ENCODE measurements around the gene ABHD14A. TPM values are rescaled to one million over a fixed set of nuclear protein-coding genes. Genes with fewer than 3 reads are reported as not detected.

The ABHD14A gene
- total RNA-seq, 4 donors from 2014 or later = 4.3 to 14.2 (median 9.4) TPM

GRCh38 chr3:51937611-51938450 is 37.0 kb upstream of the ABHD14A start:
- Histone ChIP-seq H3K36me3 (peaks cover 30 to 65% (median 48%) of the 10 kb centered on the region in 3 donors), H3K9me3 (no peaks in the 10 kb centered on the region), H3K4me3 (no peak overlapping the region), H3K4me1 (peaks cover 16 to 36% (median 21%) of the 10 kb centered on the region in 3 donors), H3K27ac (no peak overlapping the region), H3K27me3 (no peaks in the 10 kb centered on the region)
- TF ChIP-seq CTCF (IDR thresholded peaks at IDR 0.05) (no peak), POLR2A (IDR thresholded peaks at IDR 0.05) (no peak)
- intact Hi-C loops (cut with DNase I) = no loop called here
- 84 to 90% methylated on average over 3 to 6 of the region's 13 CpGs for WGBS, 2 donors
- no peak for DNase-seq

- no peak for DNase-seq
These were observed 36.0 kb upstream of the ABHD14A start for GRCh38 chr3:51938780-51939425.

GRCh38 chr3:51940648-51941462 is 34.0 kb upstream of the ABHD14A start:
- DNase-seq = no peak
- Histone ChIP-seq H3K9me3 (no peaks in the 10 kb centered on the region), H3K27me3 (no peaks in the 10 kb centered on the region), H3K36me3 (peaks cover 15 to 47% (median 23%) of the 10 kb centered on the region in 3 donors), H3K27ac (peak overlapping the region; percentile 60 to 86 (median 73)), H3K4me1 (peaks cover 16 to 44% (median 26%) of the 10 kb centered on the region in 3 donors), H3K4me3 (peak overlapping the region; percentile 53 to 95 (median 84))
- TF ChIP-seq POLR2A (IDR thresholded peaks at IDR 0.05) = no peak
- intact Hi-C loops (cut with DNase I) = no loop called here
- WGBS, 2 donors = 27% methylated on average over 11 to 13 of the region's 13 CpGs

More at GRCh38 chr3:51938780-51939425, 36.0 kb upstream of the ABHD14A start:
- WGBS, 2 donors = 85 to 89% methylated on average over 6 to 8 of the region's 9 CpGs
- H3K36me3 ChIP-seq = peaks cover 24 to 55% (median 43%) of the 10 kb centered on the region in 3 donors
- H3K4me1 ChIP-seq = peaks cover 16 to 44% (median 26%) of the 10 kb centered on the region in 3 donors
- intact Hi-C loops (cut with DNase I) = no loop called here
- no peak overlapping the region for H3K27ac ChIP-seq
- H3K4me3 ChIP-seq = no peak overlapping the region
- no peaks in the 10 kb centered on the region for H3K9me3 ChIP-seq
- no peak for TF ChIP-seq POLR2A (IDR thresholded peaks at IDR 0.05)
- TF ChIP-seq CTCF (IDR thresholded peaks at IDR 0.05) = no peak
- no peaks in the 10 kb centered on the region for H3K27me3 ChIP-seq

GRCh38 chr3:51941463-51941797 is 33.4 kb upstream of the ABHD14A start:
- TF ChIP-seq CTCF (IDR thresholded peaks at IDR 0.05) = no peak
- peak in 1 of 4 donors; percentile 8 for TF ChIP-seq POLR2A (IDR thresholded peaks at IDR 0.05)
- no peak for DNase-seq
- intact Hi-C loops (cut with DNase I) = no loop called here
- H3K4me3 ChIP-seq = peak overlapping the region; percentile 53 to 95 (median 84)
- peaks cover 10 to 46% (median 18%) of the 10 kb centered on the region in 3 donors for H3K36me3 ChIP-seq
- no peaks in the 10 kb centered on the region for H3K9me3 ChIP-seq
- H3K4me1 ChIP-seq = peaks cover 16 to 44% (median 26%) of the 10 kb centered on the region in 3 donors
- H3K27ac ChIP-seq = peak overlapping the region; percentile 60 to 86 (median 73)
- no peaks in the 10 kb centered on the region for H3K27me3 ChIP-seq
- no CpG with 5 or more reads among the region's 20 CpGs for WGBS, 2 donors

GRCh38 chr3:51941798-51942602 is 32.9 kb upstream of the ABHD14A start, which contains the start of the genes PARP3 and RRP9:
PARP3 (plus strand) TSS chr3:51942363; CDS start chr3:51943356, 993 bp downstream.
RRP9 (minus strand) TSS chr3:51941904; CDS start chr3:51941867, 37 bp downstream.
- Histone ChIP-seq H3K4me3 (peak within 1 kb of the TSS; percentile 53 to 95 (median 84)), H3K27me3 (no peaks in the 10 kb centered on the region), H3K9me3 (no peaks in the 10 kb centered on the region), H3K4me1 (peaks cover 16 to 44% (median 26%) of the 10 kb centered on the region in 3 donors), H3K36me3 (peaks cover 6 to 40% (median 12%) of the 10 kb centered on the region in 3 donors), H3K27ac (peak within 1 kb of the TSS; percentile 91 to 97 (median 96))
- DNase-seq = peak; percentile 99
- TF ChIP-seq POLR2A (IDR thresholded peaks at IDR 0.05) (peak in 3 of 4 donors; percentile 6 to 71 (median 50)), CTCF (IDR thresholded peaks at IDR 0.05) (peak; percentile 98 to 100 (median 100))
- intact Hi-C loops (cut with DNase I) = no loop called here
- 3% methylated on average over 6 of the region's 67 CpGs; no CpG with 5 or more reads in 1 of the 2 donors for WGBS, 2 donors
